OCI-LY3 (cell line): ENCODE results near the gene WNT7B.

Source experiments
- EZH2phosphoT487 ChIP-seq: fragments of 200-600 bp; shearing (Covaris generic); IDR thresholded peaks from 2 replicates; pipeline ENCODE4 v1.6.1; 2018; ENCODE audit warnings: antibody characterized with exemption, mixed run types, low read depth
- TF ChIP-seq, protein P1 (sequence below): fragments of 200-600, 300-600 bp; sonication (generic); IDR thresholded peaks from 2 replicates; pipeline ENCODE4 v1.5.1; 2014; ENCODE audit warnings: antibody characterized with exemption, low read length, low read depth

DNA sequence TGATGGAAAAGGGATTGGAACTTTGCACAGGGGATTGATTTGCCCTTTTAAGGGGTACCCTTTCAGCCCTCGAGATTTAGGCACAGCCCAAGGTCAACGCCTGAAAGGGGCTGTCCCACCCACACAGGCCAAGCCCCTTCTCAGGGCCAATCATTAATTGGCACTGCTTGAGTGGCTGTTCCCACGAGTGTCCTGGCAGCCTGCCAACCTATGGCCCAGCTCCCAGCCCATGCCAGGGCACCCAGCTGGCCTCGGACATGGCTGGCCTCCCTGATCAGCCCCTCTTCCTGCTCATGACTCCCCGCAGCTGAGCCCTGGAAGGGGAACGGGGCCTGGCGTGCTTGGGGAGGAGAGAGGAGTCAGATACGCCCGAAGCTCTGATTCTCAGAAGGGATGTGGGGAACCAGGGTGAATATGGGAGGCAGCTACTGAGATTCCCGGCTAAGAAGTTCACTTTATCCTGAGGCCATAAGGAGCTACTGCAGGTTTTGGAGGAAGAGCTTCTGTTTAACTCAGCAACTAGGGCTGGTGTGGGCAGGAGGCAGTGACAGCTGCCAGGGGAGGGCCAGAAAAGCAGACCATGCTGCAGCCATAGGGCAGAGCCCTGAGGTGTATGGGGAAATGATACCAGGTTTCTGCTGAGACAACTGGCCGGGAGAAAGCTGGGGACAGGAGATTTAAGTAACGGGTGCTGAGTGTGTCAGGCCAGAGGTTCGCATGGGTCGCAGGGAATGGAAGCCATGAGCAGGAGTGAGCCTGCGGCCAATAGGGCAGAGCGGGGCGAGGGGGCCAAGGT is 30.0 kb downstream of the WNT7B start:
- TF ChIP-seq, protein P1, sequence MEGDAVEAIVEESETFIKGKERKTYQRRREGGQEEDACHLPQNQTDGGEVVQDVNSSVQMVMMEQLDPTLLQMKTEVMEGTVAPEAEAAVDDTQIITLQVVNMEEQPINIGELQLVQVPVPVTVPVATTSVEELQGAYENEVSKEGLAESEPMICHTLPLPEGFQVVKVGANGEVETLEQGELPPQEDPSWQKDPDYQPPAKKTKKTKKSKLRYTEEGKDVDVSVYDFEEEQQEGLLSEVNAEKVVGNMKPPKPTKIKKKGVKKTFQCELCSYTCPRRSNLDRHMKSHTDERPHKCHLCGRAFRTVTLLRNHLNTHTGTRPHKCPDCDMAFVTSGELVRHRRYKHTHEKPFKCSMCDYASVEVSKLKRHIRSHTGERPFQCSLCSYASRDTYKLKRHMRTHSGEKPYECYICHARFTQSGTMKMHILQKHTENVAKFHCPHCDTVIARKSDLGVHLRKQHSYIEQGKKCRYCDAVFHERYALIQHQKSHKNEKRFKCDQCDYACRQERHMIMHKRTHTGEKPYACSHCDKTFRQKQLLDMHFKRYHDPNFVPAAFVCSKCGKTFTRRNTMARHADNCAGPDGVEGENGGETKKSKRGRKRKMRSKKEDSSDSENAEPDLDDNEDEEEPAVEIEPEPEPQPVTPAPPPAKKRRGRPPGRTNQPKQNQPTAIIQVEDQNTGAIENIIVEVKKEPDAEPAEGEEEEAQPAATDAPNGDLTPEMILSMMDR, result no peak
- TF ChIP-seq EZH2phosphoT487, result no peak
